Mesendoderm (in vitro differentiated cells): ENCODE data around the gene NUP153.

Experiments
- DNase-seq: peaks from one replicate; pipeline ENCODE4 v3.0.0; 2013
- H2AK5ac ChIP-seq: 2 replicates; pipeline ENCODE4 v1.6.1; 2013; ENCODE audit warnings: low read length, inconsistent platforms
- H2BK120ac ChIP-seq: 2 replicates; pipeline ENCODE4 v1.6.1; 2013; ENCODE audit warnings: low read depth, mild to moderate bottlenecking, low read length, moderate library complexity, mixed read lengths
- H2BK15ac ChIP-seq: replicated peaks from 2 replicates; pipeline ENCODE4 v1.6.1; 2013; ENCODE audit warnings: low read depth, mild to moderate bottlenecking, moderate library complexity
- H2BK5ac ChIP-seq: 2 replicates; pipeline ENCODE4 v1.6.1; 2013; ENCODE audit warnings: low read length, inconsistent platforms
- H3K18ac ChIP-seq: 2 replicates; pipeline ENCODE4 v1.6.1; 2013; ENCODE audit warnings: mild to moderate bottlenecking, low read length, mixed read lengths
- H3K23ac ChIP-seq: one replicate; pipeline ENCODE4 v1.6.1; 2013; ENCODE audit warnings: low read length
- H3K27ac ChIP-seq: 2 replicates; pipeline ENCODE4 v1.5.1; 2013; ENCODE audit warnings: low read depth, mild to moderate bottlenecking, inconsistent platforms, low read length, moderate library complexity
- H3K27me3 ChIP-seq: 2 replicates; pipeline ENCODE4 v1.6.1; 2013; ENCODE audit warnings: low read length, control low read depth, mild to moderate bottlenecking, inconsistent platforms; ENCODE audit not compliant: insufficient read depth, poor library complexity
- H3K36me3 ChIP-seq: 2 replicates; pipeline ENCODE4 v1.6.1; 2013; ENCODE audit warnings: low read length, inconsistent platforms; ENCODE audit not compliant: control insufficient read depth, insufficient read depth
- H3K4ac ChIP-seq: one replicate; pipeline ENCODE4 v1.6.1; 2013; ENCODE audit warnings: low read depth, mild to moderate bottlenecking, low read length, moderate library complexity
- H3K4me1 ChIP-seq: 2 replicates; pipeline ENCODE4 v1.6.1; 2013; ENCODE audit warnings: low read depth, low read length, inconsistent platforms; ENCODE audit not compliant: control insufficient read depth
- H3K4me2 ChIP-seq: 2 replicates; pipeline ENCODE4 v1.6.1; 2013; ENCODE audit warnings: low read length
- H3K4me3 ChIP-seq: 2 replicates; pipeline ENCODE4 v1.5.1; 2013; ENCODE audit warnings: mild to moderate bottlenecking, low read length
- H3K56ac ChIP-seq: one replicate; pipeline ENCODE4 v1.6.1; 2013; ENCODE audit warnings: low read length
- H3K79me1 ChIP-seq: 2 replicates; pipeline ENCODE4 v1.6.1; 2013; ENCODE audit warnings: low read length, inconsistent platforms
- H3K79me2 ChIP-seq: 2 replicates; pipeline ENCODE4 v1.6.1; 2013; ENCODE audit warnings: mild to moderate bottlenecking, low read length; ENCODE audit not compliant: control insufficient read depth, insufficient read depth
- H3K9ac ChIP-seq: 2 replicates; pipeline ENCODE4 v1.6.1; 2013; ENCODE audit warnings: low read length, inconsistent platforms
- H4K5ac ChIP-seq: one replicate; pipeline ENCODE4 v1.6.1; 2013; ENCODE audit warnings: low read length
- H4K8ac ChIP-seq: one replicate; pipeline ENCODE4 v1.6.1; 2013; ENCODE audit warnings: low read depth, mild to moderate bottlenecking, control low read depth, low read length, moderate library complexity
- WGBS: extraction: QIAGEN DNeasy Blood & Tissue Kit; methylation state at CpG from one replicate; pipeline ENCODE4 v1.1.7; 2013; ENCODE audit warnings: low lambda C conversion rate, missing lambda C conversion rate; ENCODE audit not compliant: insufficient coverage; ENCODE audit errors: extremely low coverage; 5-methylcytosine and 5-hydroxymethylcytosine counted together

The NUP153 gene

DNA sequence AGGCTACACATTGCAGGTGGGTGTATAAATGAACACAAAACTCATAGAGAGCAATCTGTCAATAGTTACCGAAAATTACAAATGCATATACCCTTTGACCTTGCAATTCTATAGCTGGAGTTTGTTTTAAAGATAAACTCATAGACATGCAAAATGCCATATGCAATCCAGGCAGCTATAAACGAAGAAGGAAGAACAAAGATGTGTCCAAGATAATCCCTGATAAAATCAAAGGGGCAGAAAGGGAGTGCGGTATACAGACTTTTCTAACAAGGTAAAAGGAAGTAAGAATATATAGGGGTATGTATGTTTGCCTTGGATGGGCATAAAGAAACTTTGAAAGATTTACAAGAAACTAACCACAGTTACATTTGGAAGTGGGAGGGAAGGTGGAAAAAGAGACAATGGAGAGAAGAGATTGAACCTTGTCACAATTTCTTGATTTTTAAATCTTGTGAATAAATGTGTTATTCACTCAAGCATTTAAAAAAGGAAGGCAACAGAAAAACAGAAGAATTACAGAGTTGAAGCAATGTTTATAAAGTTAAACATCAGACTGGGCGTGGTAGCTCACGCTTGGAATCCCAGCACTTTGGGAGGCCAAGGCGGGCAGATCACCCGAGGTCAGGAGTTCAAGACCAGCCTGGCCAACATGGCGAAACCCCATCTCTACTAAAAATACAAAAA lies 76.8 kb downstream of the NUP153 start:
- H4K8ac ChIP-seq = no peak overlapping the region
- WGBS = no CpG with 5 or more reads among the region's 8 CpGs
- no peak overlapping the region for H3K4ac ChIP-seq
- H3K4me2 ChIP-seq = no peak overlapping the region
- no peak overlapping the region for H2AK5ac ChIP-seq
- H2BK120ac ChIP-seq = no peak overlapping the region
- no peak overlapping the region for H3K23ac ChIP-seq
- no peak for DNase-seq
- H3K4me1 ChIP-seq = no peaks in the 10 kb centered on the region
- H3K4me3 ChIP-seq = no peak overlapping the region
- peaks cover 14% of the 10 kb centered on the region for H3K79me1 ChIP-seq
- H3K79me2 ChIP-seq = peaks cover 6% of the 10 kb centered on the region
- H3K9ac ChIP-seq = no peak overlapping the region
- H2BK15ac ChIP-seq = no peak overlapping the region
- H3K27me3 ChIP-seq = no peaks in the 10 kb centered on the region
- no peak overlapping the region for H3K56ac ChIP-seq
- H4K5ac ChIP-seq = no peak overlapping the region
- no peak overlapping the region for H3K18ac ChIP-seq
- no peak overlapping the region for H2BK5ac ChIP-seq
- no peak overlapping the region for H3K27ac ChIP-seq
- H3K36me3 ChIP-seq = peaks cover 3% of the 10 kb centered on the region

DNA sequence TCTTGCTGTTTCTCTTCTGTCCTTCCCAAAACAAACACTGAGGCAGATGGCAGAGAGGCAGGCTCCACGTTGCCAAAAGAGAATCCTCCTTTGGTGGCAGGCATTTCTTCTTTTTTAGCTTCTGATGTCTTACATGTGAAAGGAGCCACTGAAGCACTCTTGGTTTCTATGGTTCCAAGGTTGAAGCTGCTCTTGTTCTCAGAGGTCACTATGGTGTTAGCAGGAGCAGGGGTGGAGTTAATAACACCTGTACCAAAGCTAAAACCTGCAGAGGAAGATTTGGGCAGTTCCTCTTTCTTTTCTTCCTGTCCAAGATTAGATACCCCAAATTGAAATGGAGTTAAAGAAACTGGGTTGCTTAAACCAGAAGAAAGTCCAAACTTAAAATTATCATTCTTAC lies 77.9 kb downstream of the NUP153 start:
- no peak overlapping the region for H3K27ac ChIP-seq
- no peak overlapping the region for H3K9ac ChIP-seq
- WGBS = no CpG with 5 or more reads among the region's 1 CpG
- no peak overlapping the region for H3K56ac ChIP-seq
- H2BK15ac ChIP-seq = no peak overlapping the region
- no peak overlapping the region for H4K8ac ChIP-seq
- no peak overlapping the region for H3K4me3 ChIP-seq
- no peak overlapping the region for H2AK5ac ChIP-seq
- peaks cover 3% of the 10 kb centered on the region for H3K36me3 ChIP-seq
- no peak overlapping the region for H3K18ac ChIP-seq
- H2BK120ac ChIP-seq = no peak overlapping the region
- H2BK5ac ChIP-seq = no peak overlapping the region
- H3K23ac ChIP-seq = no peak overlapping the region
- no peaks in the 10 kb centered on the region for H3K27me3 ChIP-seq
- DNase-seq = no peak
- H3K4me2 ChIP-seq = no peak overlapping the region
- H3K79me1 ChIP-seq = peaks cover 15% of the 10 kb centered on the region
- H4K5ac ChIP-seq = no peak overlapping the region
- H3K4ac ChIP-seq = no peak overlapping the region
- peaks cover 6% of the 10 kb centered on the region for H3K79me2 ChIP-seq
- H3K4me1 ChIP-seq = no peaks in the 10 kb centered on the region

DNA sequence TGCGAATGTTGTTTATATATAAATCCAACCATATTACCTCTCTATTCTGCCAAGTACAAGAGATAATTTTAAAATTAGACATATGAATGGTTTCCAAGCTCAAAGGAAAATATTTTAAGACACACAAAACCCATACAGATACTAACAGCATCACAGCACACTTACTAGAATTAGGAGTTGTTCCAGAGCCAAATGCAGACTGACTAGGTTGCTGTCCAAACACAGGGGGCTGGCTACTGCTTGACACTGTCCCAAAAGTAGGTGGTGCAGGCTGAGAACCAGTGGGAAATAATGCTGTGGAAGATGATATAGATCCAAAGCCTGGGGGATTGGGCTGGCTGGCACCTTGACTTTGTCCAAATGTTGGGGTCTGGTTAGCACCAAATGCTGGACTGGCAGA lies 82.3 kb downstream of the NUP153 start:
- WGBS = no CpG with 5 or more reads among the region's 1 CpG
- Histone ChIP-seq H3K79me1 (peaks cover 11% of the 10 kb centered on the region), H3K4me2 (no peak overlapping the region), H2BK120ac (no peak overlapping the region), H3K4ac (no peak overlapping the region), H3K9ac (no peak overlapping the region), H3K23ac (no peak overlapping the region), H3K18ac (no peak overlapping the region), H3K4me1 (no peaks in the 10 kb centered on the region), H3K79me2 (peaks cover 7% of the 10 kb centered on the region), H3K56ac (no peak overlapping the region), H2BK5ac (no peak overlapping the region), H3K27me3 (no peaks in the 10 kb centered on the region), H2AK5ac (no peak overlapping the region), H2BK15ac (no peak overlapping the region), H4K5ac (no peak overlapping the region), H4K8ac (no peak overlapping the region), H3K36me3 (peaks cover 3% of the 10 kb centered on the region), H3K4me3 (no peak overlapping the region), H3K27ac (no peak overlapping the region)
- DNase-seq = no peak

DNA sequence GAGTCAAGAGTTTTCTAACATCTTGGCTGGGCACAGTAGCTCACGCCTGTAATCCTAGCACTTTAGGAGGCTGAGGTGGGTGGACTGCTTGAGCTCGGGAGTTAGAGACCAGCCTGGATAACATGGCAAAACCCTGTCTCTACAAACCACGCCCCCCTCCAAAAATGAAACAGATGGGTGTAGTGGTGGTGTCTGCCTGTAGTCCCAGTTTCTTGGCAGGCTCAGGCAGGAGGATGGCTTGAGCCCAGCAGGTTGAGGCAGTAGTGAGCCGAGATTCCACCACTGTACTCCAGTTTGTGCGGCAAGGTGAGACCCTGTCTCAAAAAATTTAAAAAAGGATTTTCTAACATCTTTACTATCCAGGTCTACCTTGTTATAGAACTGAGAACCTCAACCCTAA lies 84.6 kb downstream of the NUP153 start:
- Histone ChIP-seq H3K4ac (no peak overlapping the region), H3K27me3 (no peaks in the 10 kb centered on the region), H2AK5ac (no peak overlapping the region), H3K27ac (no peak overlapping the region), H3K4me2 (no peak overlapping the region), H3K4me3 (no peak overlapping the region), H3K79me1 (peaks cover 11% of the 10 kb centered on the region), H3K4me1 (no peaks in the 10 kb centered on the region), H2BK120ac (no peak overlapping the region), H4K5ac (no peak overlapping the region), H3K9ac (no peak overlapping the region), H2BK5ac (no peak overlapping the region), H3K56ac (no peak overlapping the region), H3K23ac (no peak overlapping the region), H2BK15ac (no peak overlapping the region), H3K18ac (no peak overlapping the region), H3K36me3 (no peaks in the 10 kb centered on the region), H3K79me2 (peaks cover 11% of the 10 kb centered on the region), H4K8ac (no peak overlapping the region)
- DNase-seq = peak; percentile 21
- WGBS = no CpG with 5 or more reads among the region's 5 CpGs

DNA sequence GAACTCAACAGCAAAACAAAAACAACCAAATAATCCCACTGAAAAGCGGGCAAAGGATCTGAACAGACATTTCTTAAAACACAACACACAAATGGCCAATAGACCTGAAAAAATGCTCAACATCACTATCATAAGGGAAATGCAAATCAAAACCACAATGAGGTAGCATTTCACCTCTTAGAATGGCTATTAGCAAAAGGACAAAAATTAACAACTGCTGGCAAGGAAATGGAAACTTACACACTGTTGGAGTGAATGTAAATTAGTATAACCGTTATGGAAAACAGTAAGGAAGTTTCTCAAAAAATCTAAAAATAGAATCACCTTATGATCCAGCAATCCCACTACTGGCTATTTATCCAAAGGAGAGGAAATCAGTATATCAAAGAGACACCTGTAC lies 85.7 kb downstream of the NUP153 start:
- H3K23ac ChIP-seq = no peak overlapping the region
- H3K56ac ChIP-seq = no peak overlapping the region
- no peak overlapping the region for H2AK5ac ChIP-seq
- H3K4me2 ChIP-seq = no peak overlapping the region
- H2BK15ac ChIP-seq = no peak overlapping the region
- H3K9ac ChIP-seq = no peak overlapping the region
- H3K27me3 ChIP-seq = no peaks in the 10 kb centered on the region
- WGBS = no CpG with 5 or more reads among the region's 2 CpGs
- DNase-seq = no peak
- H3K79me1 ChIP-seq = peaks cover 11% of the 10 kb centered on the region
- no peak overlapping the region for H3K27ac ChIP-seq
- peaks cover 11% of the 10 kb centered on the region for H3K79me2 ChIP-seq
- no peak overlapping the region for H2BK120ac ChIP-seq
- no peak overlapping the region for H4K8ac ChIP-seq
- no peaks in the 10 kb centered on the region for H3K36me3 ChIP-seq
- H3K18ac ChIP-seq = no peak overlapping the region
- H4K5ac ChIP-seq = no peak overlapping the region
- no peak overlapping the region for H3K4me3 ChIP-seq
- H3K4me1 ChIP-seq = no peaks in the 10 kb centered on the region
- no peak overlapping the region for H2BK5ac ChIP-seq
- H3K4ac ChIP-seq = no peak overlapping the region

DNA sequence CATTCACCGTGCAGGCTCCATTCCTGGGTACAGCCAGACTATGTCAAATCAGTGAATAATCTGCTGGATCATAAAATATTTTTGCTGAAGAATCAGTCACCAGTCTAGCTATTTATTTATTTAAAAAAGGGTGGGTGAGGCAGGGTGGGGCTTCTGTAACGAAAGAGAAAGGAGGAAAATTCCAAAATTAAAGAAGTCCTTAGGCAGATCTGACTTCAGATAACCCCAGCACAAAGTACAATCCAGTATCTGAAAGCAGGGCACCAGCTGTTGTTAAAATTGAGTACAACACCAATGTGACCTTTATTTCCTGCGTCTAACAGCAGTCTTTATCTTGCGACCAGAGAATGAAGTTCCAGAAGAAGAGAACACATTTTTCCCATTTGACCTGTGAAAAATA lies 90.9 kb downstream of the NUP153 start:
- H3K27me3 ChIP-seq = no peaks in the 10 kb centered on the region
- H3K27ac ChIP-seq = no peak overlapping the region
- H3K18ac ChIP-seq = no peak overlapping the region
- H3K4me2 ChIP-seq = no peak overlapping the region
- no peak overlapping the region for H4K5ac ChIP-seq
- peaks cover 5% of the 10 kb centered on the region for H3K79me2 ChIP-seq
- no peak overlapping the region for H4K8ac ChIP-seq
- no peak overlapping the region for H2BK5ac ChIP-seq
- no peaks in the 10 kb centered on the region for H3K4me1 ChIP-seq
- no peak overlapping the region for H2AK5ac ChIP-seq
- H3K56ac ChIP-seq = no peak overlapping the region
- no peaks in the 10 kb centered on the region for H3K36me3 ChIP-seq
- no peak overlapping the region for H2BK15ac ChIP-seq
- WGBS = no CpG with 5 or more reads among the region's 4 CpGs
- no peak for DNase-seq
- peaks cover 2% of the 10 kb centered on the region for H3K79me1 ChIP-seq
- no peak overlapping the region for H3K9ac ChIP-seq
- no peak overlapping the region for H3K4me3 ChIP-seq
- no peak overlapping the region for H3K4ac ChIP-seq
- no peak overlapping the region for H3K23ac ChIP-seq
- H2BK120ac ChIP-seq = no peak overlapping the region
